Measurements from ENCODE around the gene DHX16. TPM values are rescaled to one million over a fixed set of nuclear protein-coding genes. Genes with fewer than 3 reads are reported as not detected.
A peak's percentile ranks its signal among the peaks of the same experiment; 100 is the strongest.

Gene DHX16
- total RNA-seq, 4 donors from 2014 or later = 3.2 to 31.8 (median 16.3) TPM

GRCh38 chr6:30616811-30617564 lies 55.8 kb downstream of the DHX16 start, which contains the start of gene PPP1R10:
TSS of gene PPP1R10 (minus strand) at chr6:30617243. CDS start at chr6:30609944, 7,299 bp downstream.
- no peaks in the 10 kb centered on the region for H3K9me3 ChIP-seq
- intact Hi-C loops (cut with DNase I; ENCODE audit: low total_unique reads) = no loop called here
- H3K4me1 ChIP-seq = peaks cover 0 to 30% of the 10 kb centered on the region in 2 donors
- peak within 1 kb of the TSS; percentile 98 to 100 for H3K27ac ChIP-seq
- peak; percentile 99 for TF ChIP-seq POLR2A (IDR thresholded peaks at IDR 0.05)
- TF ChIP-seq, protein P1, sequence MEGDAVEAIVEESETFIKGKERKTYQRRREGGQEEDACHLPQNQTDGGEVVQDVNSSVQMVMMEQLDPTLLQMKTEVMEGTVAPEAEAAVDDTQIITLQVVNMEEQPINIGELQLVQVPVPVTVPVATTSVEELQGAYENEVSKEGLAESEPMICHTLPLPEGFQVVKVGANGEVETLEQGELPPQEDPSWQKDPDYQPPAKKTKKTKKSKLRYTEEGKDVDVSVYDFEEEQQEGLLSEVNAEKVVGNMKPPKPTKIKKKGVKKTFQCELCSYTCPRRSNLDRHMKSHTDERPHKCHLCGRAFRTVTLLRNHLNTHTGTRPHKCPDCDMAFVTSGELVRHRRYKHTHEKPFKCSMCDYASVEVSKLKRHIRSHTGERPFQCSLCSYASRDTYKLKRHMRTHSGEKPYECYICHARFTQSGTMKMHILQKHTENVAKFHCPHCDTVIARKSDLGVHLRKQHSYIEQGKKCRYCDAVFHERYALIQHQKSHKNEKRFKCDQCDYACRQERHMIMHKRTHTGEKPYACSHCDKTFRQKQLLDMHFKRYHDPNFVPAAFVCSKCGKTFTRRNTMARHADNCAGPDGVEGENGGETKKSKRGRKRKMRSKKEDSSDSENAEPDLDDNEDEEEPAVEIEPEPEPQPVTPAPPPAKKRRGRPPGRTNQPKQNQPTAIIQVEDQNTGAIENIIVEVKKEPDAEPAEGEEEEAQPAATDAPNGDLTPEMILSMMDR (IDR thresholded peaks at IDR 0.05) = peak in 2 of 4 experiments; percentile 12 to 23
- no peaks in the 10 kb centered on the region for H3K27me3 ChIP-seq
- no peaks in the 10 kb centered on the region for H3K36me3 ChIP-seq
- DNase-seq = peak; percentile 99 to 100
- H3K4me3 ChIP-seq = peak within 1 kb of the TSS; percentile 78 to 99

DNA sequence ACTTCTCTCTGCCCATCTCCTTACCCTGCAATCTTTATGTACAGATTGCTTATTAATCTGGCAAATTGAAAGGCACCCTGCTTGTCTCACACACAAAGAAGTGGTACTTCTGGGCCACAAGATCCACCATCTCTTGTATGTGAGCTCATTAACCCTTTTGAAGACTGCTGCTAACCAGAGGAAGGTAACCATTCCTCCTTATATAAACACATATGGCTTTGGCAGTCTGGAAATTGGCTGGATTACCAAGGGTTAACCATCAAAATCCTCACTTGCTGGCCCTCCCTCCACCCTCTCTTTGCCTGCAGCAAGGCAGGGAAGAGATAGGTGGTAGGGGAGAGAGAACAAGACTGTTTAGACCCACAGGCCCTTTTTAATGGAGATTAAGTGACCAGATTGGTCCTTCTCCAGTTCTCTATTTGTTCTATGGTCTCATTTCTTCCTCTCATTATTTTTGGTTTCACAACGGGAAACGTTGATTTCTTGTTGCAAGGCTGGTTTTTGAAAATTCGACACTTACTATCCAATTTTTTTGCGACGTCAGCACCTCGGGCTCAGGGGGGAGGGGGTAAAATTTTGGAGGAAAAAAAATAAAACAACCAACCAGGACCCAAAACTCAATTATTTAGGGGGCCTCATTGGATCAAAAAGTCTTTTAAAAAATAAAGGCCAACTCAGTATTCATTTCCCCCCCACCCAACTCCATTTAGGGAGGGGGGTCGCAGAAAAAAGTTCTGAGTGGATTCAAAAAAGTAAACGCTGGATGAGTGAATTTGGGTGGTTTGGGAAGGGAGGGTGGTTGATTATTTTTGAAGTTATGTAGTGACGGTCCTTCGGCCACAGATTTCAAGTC lies 56.6 kb downstream of the DHX16 start:
- intact Hi-C loops (cut with DNase I; ENCODE audit: low total_unique reads) = no loop called here
- no peak for DNase-seq
- TF ChIP-seq POLR2A (IDR thresholded peaks at IDR 0.05) = no peak
- TF ChIP-seq, protein P1 (IDR thresholded peaks at IDR 0.05) = no peak

GRCh38 chr6:30615219-30615957 lies 57.4 kb downstream of the DHX16 start:
- Histone ChIP-seq H3K27ac (peak overlapping the region; percentile 98 to 100), H3K4me3 (peak overlapping the region; percentile 78 to 99), H3K4me1 (peaks cover 0 to 30% of the 10 kb centered on the region in 2 donors), H3K27me3 (no peaks in the 10 kb centered on the region), H3K36me3 (no peaks in the 10 kb centered on the region), H3K9me3 (no peaks in the 10 kb centered on the region)
- TF ChIP-seq, protein P1 (IDR thresholded peaks at IDR 0.05) = no peak
- TF ChIP-seq POLR2A (IDR thresholded peaks at IDR 0.05) = no peak
- DNase-seq = peak in 1 of 2 donors; percentile 53
- intact Hi-C loops (cut with DNase I; ENCODE audit: low total_unique reads) = no loop called here

More for the DNA sequence above, 56.6 kb downstream of the DHX16 start:
- peak overlapping the region; percentile 78 to 99 for H3K4me3 ChIP-seq
- H3K4me1 ChIP-seq = peaks cover 0 to 30% of the 10 kb centered on the region in 2 donors
- H3K27me3 ChIP-seq = no peaks in the 10 kb centered on the region
- no peaks in the 10 kb centered on the region for H3K9me3 ChIP-seq
- H3K27ac ChIP-seq = peak overlapping the region; percentile 98 to 100
- H3K36me3 ChIP-seq = no peaks in the 10 kb centered on the region

- peak overlapping the region; percentile 98 to 100 for H3K27ac ChIP-seq
- H3K27me3 ChIP-seq = no peaks in the 10 kb centered on the region
- no peaks in the 10 kb centered on the region for H3K36me3 ChIP-seq
- intact Hi-C loops (cut with DNase I; ENCODE audit: low total_unique reads) = no loop called here
- H3K4me1 ChIP-seq = peaks cover 0 to 30% of the 10 kb centered on the region in 2 donors
- no peaks in the 10 kb centered on the region for H3K9me3 ChIP-seq
- DNase-seq = peak; percentile 83 to 95
- H3K4me3 ChIP-seq = peak overlapping the region; percentile 78 to 99
- TF ChIP-seq POLR2A (IDR thresholded peaks at IDR 0.05) = peak; percentile 88 to 100
- TF ChIP-seq, protein P1 (IDR thresholded peaks at IDR 0.05) = no peak
These were observed 58.0 kb downstream of the DHX16 start for GRCh38 chr6:30614843-30615218.

All from uterus (tissue), 4 donors.